ENCODE data around the gene ITPR2.

The ITPR2 gene

DNA sequence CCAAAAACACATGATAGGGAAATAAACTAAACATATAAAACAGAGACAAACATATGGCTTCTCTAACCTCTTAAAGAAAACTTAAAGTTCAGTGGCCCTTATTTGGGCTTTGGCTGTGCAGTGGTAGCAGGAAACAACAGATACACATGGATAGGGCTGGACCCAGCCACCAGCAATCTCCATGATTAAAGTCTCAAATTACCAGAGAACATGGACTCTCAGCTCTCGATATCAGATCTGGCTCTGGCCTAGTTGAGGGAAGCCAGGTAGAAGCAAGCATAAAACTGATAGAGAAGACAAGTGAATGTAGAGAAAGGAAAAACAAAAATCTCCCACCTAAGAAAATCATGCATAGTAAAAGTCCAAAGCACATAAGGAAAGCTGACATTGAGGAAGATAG, 164.8 kb downstream of the ITPR2 start:
- Mint-ChIP-seq H3K4me1 (peaks cover 10% of the 10 kb centered on the region), H3K4me3 (no peak overlapping the region), H3K9me3 (peaks cover 10% of the 10 kb centered on the region), H3K27ac (no peak overlapping the region), H3K36me3 (ENCODE audit: low read depth) (peaks cover 12% of the 10 kb centered on the region), H3K27me3 (ENCODE audit: low read depth, poor library complexity) (no peaks in the 10 kb centered on the region)
- TF ChIP-seq, protein P1, sequence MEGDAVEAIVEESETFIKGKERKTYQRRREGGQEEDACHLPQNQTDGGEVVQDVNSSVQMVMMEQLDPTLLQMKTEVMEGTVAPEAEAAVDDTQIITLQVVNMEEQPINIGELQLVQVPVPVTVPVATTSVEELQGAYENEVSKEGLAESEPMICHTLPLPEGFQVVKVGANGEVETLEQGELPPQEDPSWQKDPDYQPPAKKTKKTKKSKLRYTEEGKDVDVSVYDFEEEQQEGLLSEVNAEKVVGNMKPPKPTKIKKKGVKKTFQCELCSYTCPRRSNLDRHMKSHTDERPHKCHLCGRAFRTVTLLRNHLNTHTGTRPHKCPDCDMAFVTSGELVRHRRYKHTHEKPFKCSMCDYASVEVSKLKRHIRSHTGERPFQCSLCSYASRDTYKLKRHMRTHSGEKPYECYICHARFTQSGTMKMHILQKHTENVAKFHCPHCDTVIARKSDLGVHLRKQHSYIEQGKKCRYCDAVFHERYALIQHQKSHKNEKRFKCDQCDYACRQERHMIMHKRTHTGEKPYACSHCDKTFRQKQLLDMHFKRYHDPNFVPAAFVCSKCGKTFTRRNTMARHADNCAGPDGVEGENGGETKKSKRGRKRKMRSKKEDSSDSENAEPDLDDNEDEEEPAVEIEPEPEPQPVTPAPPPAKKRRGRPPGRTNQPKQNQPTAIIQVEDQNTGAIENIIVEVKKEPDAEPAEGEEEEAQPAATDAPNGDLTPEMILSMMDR (IDR thresholded peaks at IDR 0.05) = no peak
- no peak for DNase-seq

DNA sequence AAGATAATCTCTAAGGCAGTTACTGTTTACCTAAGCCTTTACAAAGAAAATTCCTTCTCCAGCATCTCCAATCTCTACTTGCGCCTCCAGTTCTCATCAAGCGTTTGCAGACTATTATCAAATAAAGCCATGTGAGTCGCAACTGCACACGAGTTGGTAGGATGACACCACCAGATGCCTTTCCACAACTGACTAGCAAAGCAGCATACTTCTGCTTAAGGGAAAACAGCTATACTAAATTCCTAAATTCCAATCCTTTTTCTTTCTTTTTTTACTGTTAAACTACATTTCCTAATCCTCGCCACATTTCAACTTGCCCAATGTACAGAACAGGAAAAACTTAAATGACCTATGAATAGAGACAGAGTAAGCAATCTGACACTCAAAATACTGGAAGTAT, 166.7 kb downstream of the ITPR2 start:
- peaks cover 6% of the 10 kb centered on the region for H3K9me3 Mint-ChIP-seq
- peaks cover 12% of the 10 kb centered on the region for H3K36me3 Mint-ChIP-seq (ENCODE audit: low read depth)
- H3K27ac Mint-ChIP-seq = no peak overlapping the region
- no peaks in the 10 kb centered on the region for H3K27me3 Mint-ChIP-seq (ENCODE audit: low read depth, poor library complexity)
- no peak overlapping the region for H3K4me3 Mint-ChIP-seq
- H3K4me1 Mint-ChIP-seq = peaks cover 10% of the 10 kb centered on the region
- no peak for DNase-seq
- TF ChIP-seq, protein P1 (IDR thresholded peaks at IDR 0.05) = no peak

DNA sequence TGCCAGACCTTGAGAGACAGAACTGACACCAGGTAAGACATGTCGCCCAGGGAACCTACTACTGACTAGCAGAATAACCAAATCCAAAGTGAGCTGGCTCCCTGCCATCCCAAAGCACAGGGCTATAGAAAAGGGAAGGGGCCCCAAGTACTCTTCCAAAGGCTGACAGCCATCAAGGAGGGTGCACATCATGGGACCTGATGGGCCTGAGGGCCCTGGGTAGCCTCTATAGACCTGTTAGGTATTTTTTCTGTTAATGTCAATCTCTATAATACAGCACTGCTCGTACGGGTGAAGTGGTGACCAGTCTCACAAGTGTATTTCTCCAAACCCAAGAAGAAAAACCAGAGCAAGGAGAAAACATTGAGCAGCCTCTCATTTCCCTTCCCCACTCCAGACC, 171.6 kb downstream of the ITPR2 start:
- H3K4me3 Mint-ChIP-seq = no peak overlapping the region

DNA sequence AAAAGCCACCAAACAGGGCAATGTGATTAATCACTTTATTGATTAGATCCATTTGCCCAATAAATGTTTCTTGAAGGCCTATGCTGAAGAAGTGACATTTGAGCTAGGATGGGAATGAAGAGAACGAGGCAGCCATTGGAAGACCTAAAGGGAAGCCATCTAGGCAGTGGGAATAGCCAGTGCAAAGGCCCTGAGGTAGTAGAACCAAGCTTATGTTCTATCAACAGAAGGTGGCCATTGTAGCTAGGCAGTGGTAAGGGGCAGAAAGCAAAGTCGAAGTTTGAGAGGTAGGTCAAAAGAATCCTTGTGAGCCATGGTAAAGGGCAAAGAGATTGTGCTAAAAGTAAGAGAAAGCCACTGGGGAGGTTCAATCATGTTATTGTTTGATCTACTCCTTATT, 173.1 kb downstream of the ITPR2 start:
- Mint-ChIP-seq H3K4me1 (no peaks in the 10 kb centered on the region), H3K36me3 (ENCODE audit: low read depth) (peaks cover 9% of the 10 kb centered on the region), H3K27ac (no peak overlapping the region), H3K4me3 (no peak overlapping the region), H3K27me3 (ENCODE audit: low read depth, poor library complexity) (no peaks in the 10 kb centered on the region), H3K9me3 (no peaks in the 10 kb centered on the region)
- DNase-seq = no peak
- TF ChIP-seq, protein P1 (IDR thresholded peaks at IDR 0.05) = no peak

More for the DNA sequence above, 171.6 kb downstream of the ITPR2 start:
- TF ChIP-seq, protein P1 (IDR thresholded peaks at IDR 0.05) = no peak
- no peaks in the 10 kb centered on the region for H3K4me1 Mint-ChIP-seq
- H3K27me3 Mint-ChIP-seq (ENCODE audit: low read depth, poor library complexity) = no peaks in the 10 kb centered on the region
- H3K27ac Mint-ChIP-seq = no peak overlapping the region
- H3K9me3 Mint-ChIP-seq = no peaks in the 10 kb centered on the region
- no peaks in the 10 kb centered on the region for H3K36me3 Mint-ChIP-seq (ENCODE audit: low read depth)
- DNase-seq = no peak

DNA sequence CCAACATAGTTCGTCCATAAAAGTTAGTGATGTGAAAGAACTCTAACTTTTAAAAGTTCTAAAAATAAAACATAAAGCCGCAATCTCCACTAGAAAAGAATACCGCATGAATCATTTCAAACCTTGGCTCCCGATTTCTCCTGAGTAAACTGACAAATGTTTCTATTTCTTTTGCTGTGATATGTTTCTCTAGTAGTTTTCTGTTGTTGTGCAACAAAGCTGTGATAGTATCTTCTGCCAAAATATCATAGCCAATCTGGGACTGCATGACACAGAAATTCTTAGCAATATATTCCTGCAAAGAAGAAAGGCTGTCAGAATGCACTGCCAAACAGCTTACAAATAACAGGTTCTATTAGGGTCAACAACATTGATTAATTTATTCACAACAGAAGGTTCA, 174.0 kb downstream of the ITPR2 start:
- no peak for DNase-seq
- H3K27ac Mint-ChIP-seq = no peak overlapping the region
- H3K9me3 Mint-ChIP-seq = no peaks in the 10 kb centered on the region
- no peaks in the 10 kb centered on the region for H3K27me3 Mint-ChIP-seq (ENCODE audit: low read depth, poor library complexity)
- H3K4me1 Mint-ChIP-seq = no peaks in the 10 kb centered on the region
- H3K4me3 Mint-ChIP-seq = no peak overlapping the region
- TF ChIP-seq, protein P1 (IDR thresholded peaks at IDR 0.05) = no peak
- peaks cover 9% of the 10 kb centered on the region for H3K36me3 Mint-ChIP-seq (ENCODE audit: low read depth)

DNA sequence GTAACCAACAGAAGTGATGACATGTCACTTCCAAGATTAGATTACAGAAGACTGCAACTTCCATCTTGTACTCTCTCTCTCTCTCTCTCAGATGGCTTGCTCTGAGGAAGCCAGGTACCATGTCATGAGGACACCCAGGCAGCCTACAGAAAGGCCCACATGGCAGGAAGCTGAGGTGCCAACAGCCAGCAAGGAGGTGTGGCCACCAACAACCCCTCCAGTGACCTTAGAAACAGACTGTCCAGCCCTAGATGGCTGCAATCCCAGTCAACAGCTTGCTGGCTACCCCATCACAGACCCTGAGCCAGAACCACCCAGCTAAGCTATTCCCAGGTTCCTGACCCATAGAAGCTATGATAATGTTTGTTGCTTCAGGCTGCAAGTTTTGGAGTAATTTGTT, 178.4 kb downstream of the ITPR2 start:
- no peak overlapping the region for H3K27ac Mint-ChIP-seq
- TF ChIP-seq, protein P1 (IDR thresholded peaks at IDR 0.05) = no peak
- peaks cover 27% of the 10 kb centered on the region for H3K36me3 Mint-ChIP-seq (ENCODE audit: low read depth)
- peaks cover 15% of the 10 kb centered on the region for H3K9me3 Mint-ChIP-seq
- peaks cover 5% of the 10 kb centered on the region for H3K27me3 Mint-ChIP-seq (ENCODE audit: low read depth, poor library complexity)
- H3K4me1 Mint-ChIP-seq = no peaks in the 10 kb centered on the region
- no peak for DNase-seq
- H3K4me3 Mint-ChIP-seq = no peak overlapping the region

Measured in nephron progenitor cell (in vitro differentiated cells).